Ovary (tissue), 3 donors: ENCODE measurements around the gene KRT3.

Source experiments
- POLR2A ChIP-seq: fragments of 450-650 bp; IDR thresholded peaks from one replicate; pipeline ENCODE4 v1.6.1; 2017; ENCODE audit warnings: antibody characterized with exemption, mild to moderate bottlenecking, moderate library complexity
- TF ChIP-seq, protein P1 (sequence below), 3 donors: fragments of 450-650 bp in 2 of 3; fragments of 200-600 bp in 1 of 3; IDR thresholded peaks; one replicate each; pipeline versions ENCODE4 v1.5.1 to v1.8.0; 2016 to 2022; ENCODE audit warnings: antibody characterized with exemption in 3 of 3, mild to moderate bottlenecking in 1 of 3
- donor health status: DM: no; HTN: no; CAD: no.

DNA sequence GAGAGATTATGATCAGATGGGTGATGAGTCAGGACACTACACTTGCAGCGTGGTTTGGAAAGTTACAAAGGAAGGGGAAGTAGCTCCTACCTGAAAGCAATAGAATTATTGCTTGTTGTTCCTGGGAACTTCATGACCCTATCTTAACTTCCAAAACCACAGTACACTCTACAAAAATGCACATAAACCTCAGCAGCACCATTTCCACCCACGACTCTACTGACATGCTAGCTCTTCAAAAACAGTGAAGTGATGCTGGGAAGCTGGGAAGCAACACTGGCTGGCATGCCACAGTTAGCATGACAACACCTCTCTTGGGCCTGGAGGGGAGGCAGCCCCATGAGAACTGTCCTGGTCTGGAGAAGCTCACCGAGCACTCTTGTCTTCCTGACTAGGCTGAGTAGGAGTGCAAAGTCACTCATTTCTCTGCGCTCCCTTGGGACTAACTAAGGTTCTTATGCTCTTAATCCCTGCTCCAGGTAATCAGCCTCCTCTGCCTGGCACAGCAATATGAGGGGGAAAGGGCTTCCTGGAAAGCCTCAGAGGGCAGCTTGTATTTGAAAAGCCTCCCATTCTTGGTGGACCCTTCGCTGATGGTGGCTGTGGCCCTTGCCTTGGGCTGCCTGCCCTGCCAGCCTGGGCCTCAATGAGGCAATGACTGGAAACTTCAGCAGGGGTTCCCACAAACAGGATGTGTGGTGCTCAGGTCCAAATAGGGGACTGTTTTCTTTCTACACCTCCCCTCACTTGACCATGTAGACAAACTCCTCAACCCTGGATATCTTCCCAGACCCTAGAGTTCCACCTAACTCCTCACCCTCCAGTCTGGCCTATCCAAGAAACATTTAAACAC lies 1.2 kb downstream of the KRT3 start:
- TF ChIP-seq, protein P1, sequence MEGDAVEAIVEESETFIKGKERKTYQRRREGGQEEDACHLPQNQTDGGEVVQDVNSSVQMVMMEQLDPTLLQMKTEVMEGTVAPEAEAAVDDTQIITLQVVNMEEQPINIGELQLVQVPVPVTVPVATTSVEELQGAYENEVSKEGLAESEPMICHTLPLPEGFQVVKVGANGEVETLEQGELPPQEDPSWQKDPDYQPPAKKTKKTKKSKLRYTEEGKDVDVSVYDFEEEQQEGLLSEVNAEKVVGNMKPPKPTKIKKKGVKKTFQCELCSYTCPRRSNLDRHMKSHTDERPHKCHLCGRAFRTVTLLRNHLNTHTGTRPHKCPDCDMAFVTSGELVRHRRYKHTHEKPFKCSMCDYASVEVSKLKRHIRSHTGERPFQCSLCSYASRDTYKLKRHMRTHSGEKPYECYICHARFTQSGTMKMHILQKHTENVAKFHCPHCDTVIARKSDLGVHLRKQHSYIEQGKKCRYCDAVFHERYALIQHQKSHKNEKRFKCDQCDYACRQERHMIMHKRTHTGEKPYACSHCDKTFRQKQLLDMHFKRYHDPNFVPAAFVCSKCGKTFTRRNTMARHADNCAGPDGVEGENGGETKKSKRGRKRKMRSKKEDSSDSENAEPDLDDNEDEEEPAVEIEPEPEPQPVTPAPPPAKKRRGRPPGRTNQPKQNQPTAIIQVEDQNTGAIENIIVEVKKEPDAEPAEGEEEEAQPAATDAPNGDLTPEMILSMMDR (IDR thresholded peaks at IDR 0.05), result no peak
- no peak for TF ChIP-seq POLR2A
